Esophagus squamous epithelium (tissue), 4 donors: Measurements from ENCODE around the gene TXNRD1.

Experiments
- POLR2A ChIP-seq, 4 donors: fragments of 450-650 bp; IDR thresholded peaks; one replicate each; pipeline ENCODE4 v1.6.1; 2017; ENCODE audit warnings: antibody characterized with exemption in 4 of 4, mild to moderate bottlenecking in 4 of 4, moderate library complexity in 3 of 4
- TF ChIP-seq, protein P1 (sequence below), 6 experiments: fragments of 450-650 bp in 4 of 6; fragments of 200-600 bp in 2 of 6; sonication (generic) in 2 of 6; IDR thresholded peaks; one replicate each; pipeline ENCODE4 v1.5.1; 2016 to 2019; ENCODE audit warnings: antibody characterized with exemption in 6 of 6, mild to moderate bottlenecking in 4 of 6, moderate library complexity in 4 of 6

DNA sequence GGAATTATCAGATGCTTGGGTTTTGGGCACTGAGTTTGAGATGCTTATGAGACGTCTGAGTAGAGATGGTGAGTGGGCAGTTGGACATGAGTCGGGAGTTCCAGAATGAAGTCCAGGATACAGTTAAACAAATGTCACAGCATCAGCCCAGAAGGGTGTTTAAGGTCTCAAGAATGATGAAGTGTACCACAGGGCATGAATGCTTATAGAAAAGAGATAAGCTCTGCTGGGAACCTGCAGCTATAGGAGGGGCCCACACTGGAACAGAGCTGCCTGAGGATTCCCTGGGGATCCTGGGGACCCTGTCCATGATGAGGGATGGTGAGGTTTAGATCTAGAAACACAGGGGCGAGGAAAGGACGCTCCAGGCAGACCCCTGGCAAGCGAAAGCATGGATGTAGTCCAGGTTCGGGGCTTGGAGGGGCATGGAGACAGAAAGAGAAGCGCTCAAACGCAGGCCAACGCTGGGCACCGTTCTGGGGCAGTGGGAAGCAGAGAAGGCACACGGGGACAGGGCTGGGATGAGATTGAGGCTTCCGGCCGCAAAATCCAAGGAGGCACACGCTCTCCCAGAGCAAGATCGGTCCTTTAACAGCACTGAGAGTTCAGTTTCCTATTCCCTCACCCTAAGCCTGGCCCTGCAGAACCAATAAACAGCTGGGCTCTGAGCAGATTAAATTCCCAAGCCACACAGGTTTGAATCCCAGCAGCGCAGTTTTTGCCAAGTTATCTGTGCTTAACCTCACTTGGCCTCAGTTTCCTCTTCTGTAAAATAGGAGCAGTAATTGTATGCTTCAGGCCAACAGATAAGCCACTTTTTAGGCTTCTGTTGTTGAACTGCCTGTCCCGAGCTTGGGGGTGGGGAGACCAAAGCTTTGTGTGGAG lies 140.9 kb downstream of the TXNRD1 start:
- no peak for TF ChIP-seq POLR2A (IDR thresholded peaks at IDR 0.05)
- TF ChIP-seq, protein P1, sequence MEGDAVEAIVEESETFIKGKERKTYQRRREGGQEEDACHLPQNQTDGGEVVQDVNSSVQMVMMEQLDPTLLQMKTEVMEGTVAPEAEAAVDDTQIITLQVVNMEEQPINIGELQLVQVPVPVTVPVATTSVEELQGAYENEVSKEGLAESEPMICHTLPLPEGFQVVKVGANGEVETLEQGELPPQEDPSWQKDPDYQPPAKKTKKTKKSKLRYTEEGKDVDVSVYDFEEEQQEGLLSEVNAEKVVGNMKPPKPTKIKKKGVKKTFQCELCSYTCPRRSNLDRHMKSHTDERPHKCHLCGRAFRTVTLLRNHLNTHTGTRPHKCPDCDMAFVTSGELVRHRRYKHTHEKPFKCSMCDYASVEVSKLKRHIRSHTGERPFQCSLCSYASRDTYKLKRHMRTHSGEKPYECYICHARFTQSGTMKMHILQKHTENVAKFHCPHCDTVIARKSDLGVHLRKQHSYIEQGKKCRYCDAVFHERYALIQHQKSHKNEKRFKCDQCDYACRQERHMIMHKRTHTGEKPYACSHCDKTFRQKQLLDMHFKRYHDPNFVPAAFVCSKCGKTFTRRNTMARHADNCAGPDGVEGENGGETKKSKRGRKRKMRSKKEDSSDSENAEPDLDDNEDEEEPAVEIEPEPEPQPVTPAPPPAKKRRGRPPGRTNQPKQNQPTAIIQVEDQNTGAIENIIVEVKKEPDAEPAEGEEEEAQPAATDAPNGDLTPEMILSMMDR (IDR thresholded peaks at IDR 0.05): no peak
